Astrocyte (in vitro differentiated cells and primary cell): Measurements from ENCODE around the gene RGS19.

Experiments used
- EZH2 ChIP-seq: IDR thresholded peaks from 2 replicates; pipeline ENCODE4 v1.6.1; 2012; ENCODE audit warnings: mild to moderate bottlenecking, low read length, inconsistent platforms; ENCODE audit not compliant: insufficient read depth
- TF ChIP-seq, protein P1 (sequence below): IDR thresholded peaks from 2 replicates; pipeline ENCODE4 v1.5.1; 2011; ENCODE audit warnings: low read depth, mild to moderate bottlenecking, inconsistent platforms, low read length, moderate library complexity; ENCODE audit not compliant: insufficient read depth

DNA sequence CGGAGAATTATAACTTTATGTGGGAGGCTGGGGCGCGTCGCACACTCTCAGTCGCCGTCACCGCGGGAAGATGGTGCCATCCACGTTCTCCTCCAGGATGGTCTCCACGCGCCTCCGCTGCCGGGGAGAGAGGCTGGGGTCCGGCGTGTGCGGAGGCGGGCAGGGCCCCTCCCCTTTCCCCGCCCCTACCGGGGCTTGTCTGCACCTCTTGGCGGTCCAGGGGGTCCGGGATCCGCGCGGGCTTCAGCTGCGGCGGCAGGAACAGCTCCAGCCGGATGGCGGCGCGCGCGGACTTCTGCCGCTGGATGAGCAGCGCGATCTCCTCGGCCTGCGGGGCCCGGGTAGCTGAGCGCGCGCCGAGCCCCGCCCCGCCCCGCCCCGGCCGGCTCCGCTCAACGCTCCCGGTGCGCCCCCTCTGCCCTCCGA lies 4.1 kb upstream of the RGS19 start:
- TF ChIP-seq, protein P1, sequence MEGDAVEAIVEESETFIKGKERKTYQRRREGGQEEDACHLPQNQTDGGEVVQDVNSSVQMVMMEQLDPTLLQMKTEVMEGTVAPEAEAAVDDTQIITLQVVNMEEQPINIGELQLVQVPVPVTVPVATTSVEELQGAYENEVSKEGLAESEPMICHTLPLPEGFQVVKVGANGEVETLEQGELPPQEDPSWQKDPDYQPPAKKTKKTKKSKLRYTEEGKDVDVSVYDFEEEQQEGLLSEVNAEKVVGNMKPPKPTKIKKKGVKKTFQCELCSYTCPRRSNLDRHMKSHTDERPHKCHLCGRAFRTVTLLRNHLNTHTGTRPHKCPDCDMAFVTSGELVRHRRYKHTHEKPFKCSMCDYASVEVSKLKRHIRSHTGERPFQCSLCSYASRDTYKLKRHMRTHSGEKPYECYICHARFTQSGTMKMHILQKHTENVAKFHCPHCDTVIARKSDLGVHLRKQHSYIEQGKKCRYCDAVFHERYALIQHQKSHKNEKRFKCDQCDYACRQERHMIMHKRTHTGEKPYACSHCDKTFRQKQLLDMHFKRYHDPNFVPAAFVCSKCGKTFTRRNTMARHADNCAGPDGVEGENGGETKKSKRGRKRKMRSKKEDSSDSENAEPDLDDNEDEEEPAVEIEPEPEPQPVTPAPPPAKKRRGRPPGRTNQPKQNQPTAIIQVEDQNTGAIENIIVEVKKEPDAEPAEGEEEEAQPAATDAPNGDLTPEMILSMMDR = no peak
- TF ChIP-seq EZH2 = no peak
